Trophoblast cell (in vitro differentiated cells and primary cell): Measurements from ENCODE around the gene TACR2. TPM values are rescaled to one million over a fixed set of nuclear protein-coding genes. Genes with fewer than 3 reads are reported as not detected.

Experiments used
- DNase-seq, 2 donors: peaks; one replicate each; pipeline ENCODE4 v3.0.0-alpha.2; 2016
- H2AFZ ChIP-seq: 2 replicates; pipeline ENCODE4 v1.6.1; 2013; ENCODE audit warnings: low read length, moderate library complexity, mild to moderate bottlenecking; ENCODE audit not compliant: insufficient read depth, poor library complexity
- H2AK5ac ChIP-seq: 2 replicates; pipeline ENCODE4 v1.6.1; 2013; ENCODE audit warnings: mild to moderate bottlenecking, low read length
- H2BK120ac ChIP-seq: 2 replicates; pipeline ENCODE4 v1.6.1; 2013; ENCODE audit warnings: low read length, mild to moderate bottlenecking, moderate library complexity; ENCODE audit not compliant: insufficient read depth, poor library complexity
- H2BK12ac ChIP-seq: 2 replicates; pipeline ENCODE4 v1.6.1; 2013; ENCODE audit warnings: mild to moderate bottlenecking, low read length, moderate library complexity
- H2BK5ac ChIP-seq: 2 replicates; pipeline ENCODE4 v1.6.1; 2013; ENCODE audit warnings: low read length, low read depth, moderate library complexity, mild to moderate bottlenecking; ENCODE audit not compliant: poor library complexity
- H3K14ac ChIP-seq: 2 replicates; pipeline ENCODE4 v1.6.1; 2013; ENCODE audit warnings: mild to moderate bottlenecking, low read length
- H3K18ac ChIP-seq: 2 replicates; pipeline ENCODE4 v1.6.1; 2013; ENCODE audit warnings: mild to moderate bottlenecking, low read length
- H3K23ac ChIP-seq: 2 replicates; pipeline ENCODE4 v1.6.1; 2013; ENCODE audit warnings: low read length
- H3K27ac ChIP-seq: 2 replicates; pipeline ENCODE4 v1.5.1; 2013; ENCODE audit warnings: low read depth, mild to moderate bottlenecking, inconsistent platforms, low read length, moderate library complexity
- H3K27me3 ChIP-seq: 2 replicates; pipeline ENCODE4 v1.6.1; 2013; ENCODE audit warnings: inconsistent platforms, mild to moderate bottlenecking, low read length, moderate library complexity; ENCODE audit not compliant: insufficient read depth
- H3K36me3 ChIP-seq, 2 experiments: 1 replicate in 1 of 2; 2 replicates in 1 of 2; pipeline ENCODE4 v1.6.1; 2013; ENCODE audit warnings: low read length in 2 of 2, mild to moderate bottlenecking in 2 of 2, moderate library complexity in 1 of 2; ENCODE audit not compliant: insufficient read depth in 2 of 2, control insufficient read depth in 1 of 2
- H3K4ac ChIP-seq: 2 replicates; pipeline ENCODE4 v1.6.1; 2013; ENCODE audit warnings: low read depth, mild to moderate bottlenecking, low read length, moderate library complexity
- H3K4me1 ChIP-seq, 2 experiments: 1 replicate in 1 of 2; 2 replicates in 1 of 2; pipeline ENCODE4 v1.6.1; 2013; ENCODE audit warnings: low read length in 2 of 2, mild to moderate bottlenecking in 2 of 2, moderate library complexity in 1 of 2; ENCODE audit not compliant: insufficient read depth in 2 of 2, control insufficient read depth in 1 of 2
- H3K4me2 ChIP-seq: 2 replicates; pipeline ENCODE4 v1.6.1; 2013; ENCODE audit warnings: inconsistent platforms, mild to moderate bottlenecking, low read length, moderate library complexity
- H3K4me3 ChIP-seq: 2 replicates; pipeline ENCODE4 v1.5.1; 2013; ENCODE audit warnings: mild to moderate bottlenecking, low read depth, low read length, inconsistent platforms
- H3K79me1 ChIP-seq: one replicate; pipeline ENCODE4 v1.6.1; 2013; ENCODE audit warnings: low read length
- H3K79me2 ChIP-seq: 2 replicates; pipeline ENCODE4 v1.6.1; 2013; ENCODE audit warnings: low read length, mild to moderate bottlenecking; ENCODE audit not compliant: control insufficient read depth, insufficient read depth, poor library complexity
- H3K9ac ChIP-seq: 2 replicates; pipeline ENCODE4 v1.6.1; 2013; ENCODE audit warnings: mild to moderate bottlenecking, low read length
- H3K9me3 ChIP-seq: 2 replicates; pipeline ENCODE4 v1.6.1; 2013; ENCODE audit warnings: low read depth, mild to moderate bottlenecking, control low read depth, inconsistent platforms, low read length; ENCODE audit not compliant: insufficient read depth
- H4K12ac ChIP-seq: 2 replicates; pipeline ENCODE4 v1.6.1; 2013; ENCODE audit warnings: low read depth, mild to moderate bottlenecking, low read length, moderate library complexity
- H4K8ac ChIP-seq: 2 replicates; pipeline ENCODE4 v1.6.1; 2013; ENCODE audit warnings: low read depth, mild to moderate bottlenecking, low read length, moderate library complexity
- H4K91ac ChIP-seq: one replicate; pipeline ENCODE4 v1.6.1; 2013; ENCODE audit warnings: low read depth, mild to moderate bottlenecking, low read length, moderate library complexity
- WGBS: extraction: QIAGEN DNeasy Blood & Tissue Kit; methylation state at CpG from one replicate; pipeline ENCODE4 v1.1.7; 2013; ENCODE audit warnings: missing lambda C conversion rate; ENCODE audit not compliant: insufficient read length, insufficient coverage; ENCODE audit errors: extremely low coverage; 5-methylcytosine and 5-hydroxymethylcytosine counted together
- polyA plus RNA-seq: library from polyadenylated mRNA; stranded (reverse); fragments of 200-250 nt; gene quantifications from 2 replicates; pipeline ENCODE4 v1.2.3, GENCODE V29; 2013

The TACR2 gene
- 0.07 and 0.10 TPM in 2 replicates for polyA plus RNA-seq

GRCh38 chr10:69416695-69417094 is at the start of gene TACR2:
Gene TACR2 (minus strand): TSS chr10:69416918. CDS start chr10:69416323, 595 bp downstream.
- Histone ChIP-seq H3K23ac (no peak within 1 kb of the TSS), H2AFZ (no peak within 1 kb of the TSS), H3K36me3 (no peaks in the 10 kb centered on the region), H3K14ac (no peak within 1 kb of the TSS), H2BK5ac (no peak within 1 kb of the TSS), H3K27me3 (no peaks in the 10 kb centered on the region), H3K27ac (no peak within 1 kb of the TSS), H4K8ac (no peak within 1 kb of the TSS), H3K18ac (no peak within 1 kb of the TSS), H3K9me3 (peaks cover 9% of the 10 kb centered on the region), H2AK5ac (no peak within 1 kb of the TSS), H3K4me2 (no peak within 1 kb of the TSS), H3K79me1 (peaks cover 3% of the 10 kb centered on the region), H2BK12ac (no peak within 1 kb of the TSS), H2BK120ac (no peak within 1 kb of the TSS), H3K4me1 (peaks cover 4 to 5% of the 10 kb centered on the region in 2 experiments), H3K4ac (no peak within 1 kb of the TSS), H3K4me3 (peak within 1 kb of the TSS; percentile 11), H3K79me2 (no peaks in the 10 kb centered on the region), H4K12ac (no peak within 1 kb of the TSS), H3K9ac (no peak within 1 kb of the TSS), H4K91ac (no peak within 1 kb of the TSS)
- no peak for DNase-seq
- no CpG with 5 or more reads among the region's 10 CpGs for WGBS

DNA sequence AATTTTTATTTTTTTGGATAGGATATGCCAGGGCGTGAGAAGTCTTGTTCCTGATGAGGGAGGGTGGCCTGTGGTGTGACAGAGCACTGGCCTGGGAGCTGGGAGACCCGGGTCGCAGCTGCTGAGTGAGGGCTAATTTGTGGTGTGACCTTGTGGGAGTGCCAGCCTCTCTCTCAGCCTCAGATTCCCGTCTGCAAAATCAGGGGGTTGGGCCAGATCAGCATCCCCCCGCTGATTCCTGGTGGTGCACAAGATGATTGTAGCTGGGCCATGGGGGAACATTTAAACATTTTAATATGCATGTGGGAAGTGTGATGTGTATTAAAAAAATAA is 49.4 kb upstream of the TACR2 start:
- DNase-seq: no peak
- Histone ChIP-seq H3K9me3 (no peaks in the 10 kb centered on the region), H3K18ac (no peak overlapping the region), H4K12ac (no peak overlapping the region), H3K9ac (no peak overlapping the region), H2BK120ac (no peak overlapping the region), H3K79me2 (peaks cover 3% of the 10 kb centered on the region), H2AK5ac (no peak overlapping the region), H4K91ac (no peak overlapping the region), H3K4me3 (no peak overlapping the region), H2BK12ac (no peak overlapping the region), H3K4me1 (peaks cover 11% of the 10 kb centered on the region in 2 experiments), H2AFZ (no peak overlapping the region), H4K8ac (no peak overlapping the region), H3K4me2 (no peak overlapping the region), H3K14ac (no peak overlapping the region), H3K36me3 (no peaks in the 10 kb centered on the region), H3K79me1 (peaks cover 4% of the 10 kb centered on the region), H3K27ac (no peak overlapping the region), H3K4ac (no peak overlapping the region), H2BK5ac (no peak overlapping the region), H3K27me3 (no peaks in the 10 kb centered on the region), H3K23ac (no peak overlapping the region)
- WGBS: no CpG with 5 or more reads among the region's 5 CpGs

GRCh38 chr10:69465457-69466157 is 48.9 kb upstream of the TACR2 start:
- Histone ChIP-seq H3K4me1 (peaks cover 15% of the 10 kb centered on the region in 2 experiments), H3K9me3 (no peaks in the 10 kb centered on the region), H4K8ac (no peak overlapping the region), H3K9ac (no peak overlapping the region), H2AFZ (no peak overlapping the region), H3K14ac (no peak overlapping the region), H3K27me3 (no peaks in the 10 kb centered on the region), H3K36me3 (no peaks in the 10 kb centered on the region), H3K4me3 (no peak overlapping the region), H3K79me1 (peaks cover 4% of the 10 kb centered on the region), H4K91ac (no peak overlapping the region), H4K12ac (no peak overlapping the region), H3K4me2 (no peak overlapping the region), H3K79me2 (peaks cover 3% of the 10 kb centered on the region), H2AK5ac (no peak overlapping the region), H3K23ac (no peak overlapping the region), H2BK12ac (no peak overlapping the region), H2BK120ac (no peak overlapping the region), H3K27ac (no peak overlapping the region), H3K18ac (no peak overlapping the region), H2BK5ac (no peak overlapping the region), H3K4ac (no peak overlapping the region)
- DNase-seq: no peak
- WGBS: no CpG with 5 or more reads among the region's 9 CpGs

DNA sequence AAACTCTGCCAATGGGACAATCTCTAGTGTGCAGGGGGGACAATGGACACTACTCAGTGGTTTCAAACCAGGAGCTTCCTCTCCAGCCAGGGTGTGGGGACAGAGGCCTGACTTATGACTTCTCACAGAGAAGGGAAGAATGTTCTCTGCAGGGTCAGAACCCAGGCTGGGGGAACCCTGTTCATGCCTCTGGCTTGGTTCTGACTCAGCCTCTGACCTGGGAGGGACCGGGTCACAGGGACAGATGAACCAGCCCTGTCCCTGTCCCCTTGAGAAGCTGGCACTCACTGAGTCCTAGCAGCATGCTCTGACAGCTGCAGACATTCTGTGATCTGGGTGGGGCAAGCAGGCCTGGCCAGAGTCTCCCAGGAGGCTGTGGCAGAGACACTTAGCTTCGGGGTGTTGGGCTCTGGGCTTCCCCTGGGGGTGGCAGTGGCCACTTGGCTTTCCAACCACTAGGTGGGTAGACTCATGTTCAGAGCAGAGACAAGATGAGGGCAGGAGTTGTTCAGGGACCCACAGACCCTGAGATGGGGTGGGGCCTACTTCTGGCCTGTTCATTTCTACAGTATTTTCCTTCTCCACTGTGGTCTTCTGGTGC is 48.2 kb upstream of the TACR2 start:
- Histone ChIP-seq H3K23ac (no peak overlapping the region), H2AFZ (no peak overlapping the region)

More for the DNA sequence above, 48.2 kb upstream of the TACR2 start:
- Histone ChIP-seq H3K4ac (no peak overlapping the region), H3K18ac (no peak overlapping the region), H3K27ac (no peak overlapping the region), H3K27me3 (no peaks in the 10 kb centered on the region), H2BK5ac (no peak overlapping the region), H3K9me3 (peaks cover 2% of the 10 kb centered on the region), H2AK5ac (no peak overlapping the region), H3K4me3 (no peak overlapping the region), H2BK120ac (no peak overlapping the region), H3K36me3 (no peaks in the 10 kb centered on the region), H3K4me2 (no peak overlapping the region), H3K79me1 (peaks cover 8% of the 10 kb centered on the region), H4K8ac (no peak overlapping the region), H3K14ac (no peak overlapping the region), H3K9ac (no peak overlapping the region), H2BK12ac (no peak overlapping the region), H3K4me1 (peaks cover 21 to 22% of the 10 kb centered on the region in 2 experiments), H3K79me2 (peaks cover 3% of the 10 kb centered on the region), H4K91ac (no peak overlapping the region), H4K12ac (no peak overlapping the region)
- no CpG with 5 or more reads among the region's 2 CpGs for WGBS
- no peak for DNase-seq
